ENCODE measurements around the gene ABHD13.

Gene ABHD13

GRCh38 chr13:108200781-108201398 is 17.3 kb upstream of the ABHD13 start:
- no CpG with 5 or more reads among the region's 1 CpG for WGBS, 2 donors (ENCODE audit: extremely low coverage in 2 of 2, insufficient read length in 2 of 2, insufficient replicate concordance in 1 of 2)
- no peaks in the 10 kb centered on the region for H3K9me3 ChIP-seq (replicated peaks in 1 of 2; ENCODE audit: control insufficient read depth in 2 of 2, insufficient read depth in 1 of 2, low read depth in 1 of 2, low read length in 2 of 2)
- DNase-seq (ENCODE audit: low spot score) = no peak

GRCh38 chr13:108210551-108210950 is 7.6 kb upstream of the ABHD13 start:
- Histone ChIP-seq H3K4me2 (ENCODE audit: insufficient read depth, low read length, poor library complexity, severe bottlenecking) (no peak overlapping the region), H4K91ac (ENCODE audit: low read depth, low read length, poor library complexity) (no peak overlapping the region), H2BK15ac (ENCODE audit: low read length) (no peak overlapping the region), H2AK5ac (ENCODE audit: low read depth, low read length) (no peak overlapping the region), H3K18ac (ENCODE audit: low read length) (no peak overlapping the region), H4K8ac (ENCODE audit: low read depth, low read length) (no peak overlapping the region), H2BK12ac (ENCODE audit: low read length) (no peak overlapping the region), H2AFZ (ENCODE audit: low read length) (no peak overlapping the region), H3K79me1 (ENCODE audit: low read depth, low read length) (no peaks in the 10 kb centered on the region), H2BK5ac (ENCODE audit: low read length) (no peak overlapping the region), H2BK120ac (ENCODE audit: low read depth, low read length) (no peak overlapping the region), H3K36me3 (replicated peaks in 1 of 2; ENCODE audit: control insufficient read depth in 2 of 2, insufficient read depth in 2 of 2, low read length in 2 of 2) (peaks cover 5 to 27% of the 10 kb centered on the region in 2 donors), H3K4me1 (ENCODE audit: control insufficient read depth in 2 of 2, insufficient read depth in 1 of 2, low read depth in 1 of 2, low read length in 2 of 2) (peaks cover under 1 to 3% of the 10 kb centered on the region in 2 donors), H3K23ac (ENCODE audit: low read depth, low read length, poor library complexity) (no peak overlapping the region), H3K4me3 (ENCODE audit: low read length in 2 of 2) (no peak overlapping the region), H3K4ac (ENCODE audit: low read length) (no peak overlapping the region), H3K27ac (replicated peaks; ENCODE audit: low read length) (no peak overlapping the region), H3K9me3 (replicated peaks in 1 of 2; ENCODE audit: control insufficient read depth in 2 of 2, insufficient read depth in 1 of 2, low read depth in 1 of 2, low read length in 2 of 2) (no peaks in the 10 kb centered on the region), H3K14ac (ENCODE audit: low read length) (no peak overlapping the region), H3K27me3 (ENCODE audit: control insufficient read depth in 3 of 3, insufficient read depth in 3 of 3, low read depth in 1 of 3, low read length in 3 of 3) (no peaks in the 10 kb centered on the region), H3K9ac (ENCODE audit: low read depth, low read length, poor library complexity) (no peak overlapping the region)
- DNase-seq (ENCODE audit: low spot score) = no peak
- no CpG with 5 or more reads among the region's 2 CpGs for WGBS, 2 donors (ENCODE audit: extremely low coverage in 2 of 2, insufficient read length in 2 of 2, insufficient replicate concordance in 1 of 2)

More at GRCh38 chr13:108200781-108201398, 17.3 kb upstream of the ABHD13 start:
- no peak overlapping the region for H4K8ac ChIP-seq (ENCODE audit: low read depth, low read length)
- H3K4ac ChIP-seq (ENCODE audit: low read length) = no peak overlapping the region
- H3K27me3 ChIP-seq (ENCODE audit: control insufficient read depth in 3 of 3, insufficient read depth in 3 of 3, low read depth in 1 of 3, low read length in 3 of 3) = no peaks in the 10 kb centered on the region
- H3K4me2 ChIP-seq (ENCODE audit: insufficient read depth, low read length, poor library complexity, severe bottlenecking) = no peak overlapping the region
- H3K23ac ChIP-seq (ENCODE audit: low read depth, low read length, poor library complexity) = no peak overlapping the region
- H3K27ac ChIP-seq (replicated peaks; ENCODE audit: low read length) = no peak overlapping the region
- no peaks in the 10 kb centered on the region for H3K36me3 ChIP-seq (replicated peaks in 1 of 2; ENCODE audit: control insufficient read depth in 2 of 2, insufficient read depth in 2 of 2, low read length in 2 of 2)
- H3K14ac ChIP-seq (ENCODE audit: low read length) = no peak overlapping the region
- H2BK5ac ChIP-seq (ENCODE audit: low read length) = no peak overlapping the region
- no peaks in the 10 kb centered on the region for H3K79me1 ChIP-seq (ENCODE audit: low read depth, low read length)
- no peak overlapping the region for H3K9ac ChIP-seq (ENCODE audit: low read depth, low read length, poor library complexity)
- H2AFZ ChIP-seq (ENCODE audit: low read length) = no peak overlapping the region
- no peak overlapping the region for H4K91ac ChIP-seq (ENCODE audit: low read depth, low read length, poor library complexity)
- H2AK5ac ChIP-seq (ENCODE audit: low read depth, low read length) = no peak overlapping the region
- no peak overlapping the region for H3K4me3 ChIP-seq (ENCODE audit: low read length in 2 of 2)
- H2BK12ac ChIP-seq (ENCODE audit: low read length) = no peak overlapping the region
- H3K4me1 ChIP-seq (ENCODE audit: control insufficient read depth in 2 of 2, insufficient read depth in 1 of 2, low read depth in 1 of 2, low read length in 2 of 2) = peaks cover 0 to 5% of the 10 kb centered on the region in 2 donors
- H2BK15ac ChIP-seq (ENCODE audit: low read length) = no peak overlapping the region
- H3K18ac ChIP-seq (ENCODE audit: low read length) = no peak overlapping the region
- H2BK120ac ChIP-seq (ENCODE audit: low read depth, low read length) = no peak overlapping the region

- Histone ChIP-seq H3K4me3 (ENCODE audit: low read length in 2 of 2) (no peak overlapping the region), H2AK5ac (ENCODE audit: low read depth, low read length) (no peak overlapping the region), H3K23ac (ENCODE audit: low read depth, low read length, poor library complexity) (no peak overlapping the region), H3K36me3 (replicated peaks in 1 of 2; ENCODE audit: control insufficient read depth in 2 of 2, insufficient read depth in 2 of 2, low read length in 2 of 2) (peaks cover 5 to 27% of the 10 kb centered on the region in 2 donors), H3K4me2 (ENCODE audit: insufficient read depth, low read length, poor library complexity, severe bottlenecking) (no peak overlapping the region), H4K91ac (ENCODE audit: low read depth, low read length, poor library complexity) (no peak overlapping the region), H3K9ac (ENCODE audit: low read depth, low read length, poor library complexity) (no peak overlapping the region), H3K27ac (replicated peaks; ENCODE audit: low read length) (no peak overlapping the region), H3K79me1 (ENCODE audit: low read depth, low read length) (no peaks in the 10 kb centered on the region), H2BK12ac (ENCODE audit: low read length) (no peak overlapping the region), H3K27me3 (ENCODE audit: control insufficient read depth in 3 of 3, insufficient read depth in 3 of 3, low read depth in 1 of 3, low read length in 3 of 3) (no peaks in the 10 kb centered on the region), H4K8ac (ENCODE audit: low read depth, low read length) (no peak overlapping the region), H2BK5ac (ENCODE audit: low read length) (no peak overlapping the region), H3K14ac (ENCODE audit: low read length) (no peak overlapping the region), H3K9me3 (replicated peaks in 1 of 2; ENCODE audit: control insufficient read depth in 2 of 2, insufficient read depth in 1 of 2, low read depth in 1 of 2, low read length in 2 of 2) (no peaks in the 10 kb centered on the region), H3K4me1 (ENCODE audit: control insufficient read depth in 2 of 2, insufficient read depth in 1 of 2, low read depth in 1 of 2, low read length in 2 of 2) (peaks cover 3 to 4% of the 10 kb centered on the region in 2 donors), H3K4ac (ENCODE audit: low read length) (no peak overlapping the region), H2BK120ac (ENCODE audit: low read depth, low read length) (no peak overlapping the region), H2AFZ (ENCODE audit: low read length) (no peak overlapping the region), H2BK15ac (ENCODE audit: low read length) (no peak overlapping the region), H3K18ac (ENCODE audit: low read length) (no peak overlapping the region)
- DNase-seq (ENCODE audit: low spot score) = no peak
- no CpG with 5 or more reads among the region's 4 CpGs for WGBS, 2 donors (ENCODE audit: extremely low coverage in 2 of 2, insufficient read length in 2 of 2, insufficient replicate concordance in 1 of 2)
These were observed 5.3 kb upstream of the ABHD13 start for GRCh38 chr13:108212886-108213285.

- Histone ChIP-seq H3K9ac (ENCODE audit: low read depth, low read length, poor library complexity) (no peak overlapping the region), H3K4me1 (ENCODE audit: control insufficient read depth in 2 of 2, insufficient read depth in 1 of 2, low read depth in 1 of 2, low read length in 2 of 2) (peaks cover 3 to 4% of the 10 kb centered on the region in 2 donors), H3K79me1 (ENCODE audit: low read depth, low read length) (peaks cover 3% of the 10 kb centered on the region), H3K18ac (ENCODE audit: low read length) (no peak overlapping the region), H3K27ac (replicated peaks; ENCODE audit: low read length) (no peak overlapping the region), H3K4me2 (ENCODE audit: insufficient read depth, low read length, poor library complexity, severe bottlenecking) (no peak overlapping the region), H2AK5ac (ENCODE audit: low read depth, low read length) (no peak overlapping the region), H3K4me3 (ENCODE audit: low read length in 2 of 2) (peak overlapping the region in 1 of 2 donors; percentile 34), H4K8ac (ENCODE audit: low read depth, low read length) (no peak overlapping the region), H2BK12ac (ENCODE audit: low read length) (no peak overlapping the region), H4K91ac (ENCODE audit: low read depth, low read length, poor library complexity) (no peak overlapping the region), H3K4ac (ENCODE audit: low read length) (no peak overlapping the region), H3K36me3 (replicated peaks in 1 of 2; ENCODE audit: control insufficient read depth in 2 of 2, insufficient read depth in 2 of 2, low read length in 2 of 2) (peaks cover 3 to 22% of the 10 kb centered on the region in 2 donors), H2BK5ac (ENCODE audit: low read length) (no peak overlapping the region), H3K23ac (ENCODE audit: low read depth, low read length, poor library complexity) (no peak overlapping the region), H2BK15ac (ENCODE audit: low read length) (no peak overlapping the region), H3K27me3 (ENCODE audit: control insufficient read depth in 3 of 3, insufficient read depth in 3 of 3, low read depth in 1 of 3, low read length in 3 of 3) (no peaks in the 10 kb centered on the region), H3K9me3 (replicated peaks in 1 of 2; ENCODE audit: control insufficient read depth in 2 of 2, insufficient read depth in 1 of 2, low read depth in 1 of 2, low read length in 2 of 2) (no peaks in the 10 kb centered on the region), H2AFZ (ENCODE audit: low read length) (peak overlapping the region; percentile 67), H2BK120ac (ENCODE audit: low read depth, low read length) (no peak overlapping the region), H3K14ac (ENCODE audit: low read length) (no peak overlapping the region)
- DNase-seq (ENCODE audit: low spot score) = no peak
- no CpG with 5 or more reads among the region's 5 CpGs for WGBS, 2 donors (ENCODE audit: extremely low coverage in 2 of 2, insufficient read length in 2 of 2, insufficient replicate concordance in 1 of 2)
These were observed 4.2 kb upstream of the ABHD13 start for GRCh38 chr13:108213946-108214345.

All from neuronal stem cell (in vitro differentiated cells).